GM18505 (cell line): Measurements from ENCODE around the gene UBFD1.
A peak's percentile ranks its signal among the peaks of the same experiment; 100 is the strongest.
"Not testable (repeated sequence)": the region's sequence is repeated elsewhere in the genome, so short reads cannot be mapped to it uniquely, and the experiment has no call there.

Experiments used
- ATAC-seq: cut with Tn5 transposase; IDR thresholded peaks from one replicate; pipeline ENCODE4 v1.9.1; 2021; ENCODE audit not compliant: unreplicated experiment
- POLR2A ChIP-seq: IDR thresholded peaks from 4 replicates; pipeline ENCODE4 v1.6.1; 2011; ENCODE audit warnings: borderline replicate concordance; ENCODE audit not compliant: insufficient read depth, insufficient read length; ENCODE audit errors: extremely low read depth

The UBFD1 gene

GRCh38 chr16:23584186-23585076, 26.9 kb downstream of the UBFD1 start:
- TF ChIP-seq POLR2A: no peak

GRCh38 chr16:23587726-23588125, 30.2 kb downstream of the UBFD1 start:
- TF ChIP-seq POLR2A: no peak

More at GRCh38 chr16:23584186-23585076, 26.9 kb downstream of the UBFD1 start:
- ATAC-seq: no peak

GRCh38 chr16:23590181-23590580, 32.7 kb downstream of the UBFD1 start:
- ATAC-seq: no peak
- TF ChIP-seq POLR2A: no peak

More at GRCh38 chr16:23587726-23588125, 30.2 kb downstream of the UBFD1 start:
- ATAC-seq: no peak

- ATAC-seq: no peak
- TF ChIP-seq POLR2A: no peak
Measured at GRCh38 chr16:23594186-23594585, 36.7 kb downstream of the UBFD1 start.

GRCh38 chr16:23595246-23595950, 37.9 kb downstream of the UBFD1 start:
- no peak for TF ChIP-seq POLR2A
- ATAC-seq: no peak

GRCh38 chr16:23595951-23596720, 38.6 kb downstream of the UBFD1 start, which contains the start of gene NDUFAB1:
Gene NDUFAB1 (minus strand): TSS chr16:23596316. CDS start chr16:23596290, 26 bp downstream.
- ATAC-seq: peak; percentile 93

GRCh38 chr16:23597003-23597756, 39.7 kb downstream of the UBFD1 start:
- no peak for TF ChIP-seq POLR2A
- ATAC-seq: no peak

More at GRCh38 chr16:23595951-23596720, 38.6 kb downstream of the UBFD1 start, which contains the start of gene NDUFAB1:
- TF ChIP-seq POLR2A: peak; percentile 84

- no peak for ATAC-seq
- TF ChIP-seq POLR2A: no peak
Measured at GRCh38 chr16:23607726-23608125, 50.2 kb downstream of the UBFD1 start.

GRCh38 chr16:23608194-23608593, 50.7 kb downstream of the UBFD1 start:
- no peak for ATAC-seq
- no peak for TF ChIP-seq POLR2A

- no peak for TF ChIP-seq POLR2A
- no peak for ATAC-seq
Measured at GRCh38 chr16:23609929-23610328, 52.4 kb downstream of the UBFD1 start.

- not testable (repeated sequence) for ATAC-seq
Measured at GRCh38 chr16:23610905-23611304, 53.4 kb downstream of the UBFD1 start.

- no peak for ATAC-seq
- no peak for TF ChIP-seq POLR2A
Measured at GRCh38 chr16:23611936-23612335, 54.4 kb downstream of the UBFD1 start.

GRCh38 chr16:23615805-23616204, 58.3 kb downstream of the UBFD1 start:
- TF ChIP-seq POLR2A: no peak
- no peak for ATAC-seq
